ENCODE measurements around the gene ORAI3.
"Not testable (repeated sequence)": the region's sequence is repeated elsewhere in the genome, so short reads cannot be mapped to it uniquely, and the experiment has no call there.

The ORAI3 gene

DNA sequence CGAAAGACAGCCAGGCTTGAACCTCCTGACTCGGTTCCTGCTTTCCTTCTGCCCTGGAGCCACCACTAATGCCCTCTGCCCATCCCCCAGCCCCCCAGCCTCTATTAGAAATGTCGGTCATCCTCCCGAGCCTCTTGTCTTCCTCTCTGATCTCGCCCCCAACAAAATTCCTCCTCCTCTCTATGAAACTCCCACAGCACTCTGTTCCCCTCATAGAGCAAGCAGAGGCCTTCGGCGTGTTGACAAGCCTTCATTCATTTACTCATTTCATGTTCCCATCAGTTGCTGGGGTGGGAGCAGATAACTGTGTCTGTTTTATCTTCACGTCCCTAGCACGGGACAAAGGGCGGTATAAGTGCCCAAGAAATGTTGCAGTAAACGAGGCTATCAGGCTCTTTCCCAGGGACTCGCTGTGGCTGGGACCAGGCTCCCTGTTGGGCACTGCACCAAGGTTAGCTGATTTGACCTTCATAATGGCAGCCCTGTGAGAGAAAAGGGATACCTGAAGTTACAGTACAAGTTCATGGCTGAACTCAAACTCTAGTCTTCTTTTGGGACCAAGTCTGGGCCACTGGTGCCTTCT lies 17.7 kb upstream of the ORAI3 start:
- Histone ChIP-seq H3K4me3 (ENCODE audit: low read depth, low read length) (no peak overlapping the region), H4K91ac (ENCODE audit: low read depth, low read length) (no peak overlapping the region), H3K14ac (ENCODE audit: low read length) (no peak overlapping the region), H3K4me2 (ENCODE audit: low read length) (no peak overlapping the region), H3K9me3 (ENCODE audit: insufficient read depth, low read depth, low read length) (no peaks in the 10 kb centered on the region), H3K27me3 (ENCODE audit: insufficient read depth, low read length) (no peaks in the 10 kb centered on the region), H4K12ac (ENCODE audit: low read depth, low read length) (no peak overlapping the region), H2BK120ac (ENCODE audit: insufficient read depth, low read length, poor library complexity) (no peak overlapping the region), H2BK12ac (ENCODE audit: low read length) (no peak overlapping the region), H3K79me2 (ENCODE audit: control insufficient read depth, insufficient read depth, low read length, poor library complexity) (no peaks in the 10 kb centered on the region), H3K27ac (ENCODE audit: low read depth, low read length) (no peak overlapping the region), H4K8ac (ENCODE audit: low read depth, low read length) (no peak overlapping the region), H3K36me3 (ENCODE audit: control insufficient read depth in 1 of 2, insufficient read depth in 2 of 2, low read length in 2 of 2) (peaks cover 74 to 79% of the 10 kb centered on the region in 2 experiments), H3K79me1 (ENCODE audit: low read length) (no peaks in the 10 kb centered on the region), H2AFZ (ENCODE audit: insufficient read depth, low read length, poor library complexity) (no peak overlapping the region), H2AK5ac (ENCODE audit: low read length) (no peak overlapping the region), H3K4ac (ENCODE audit: low read depth, low read length) (no peak overlapping the region), H3K9ac (ENCODE audit: low read length) (no peak overlapping the region), H3K18ac (ENCODE audit: low read length) (no peak overlapping the region), H2BK5ac (ENCODE audit: low read depth, low read length, poor library complexity) (no peak overlapping the region), H3K23ac (ENCODE audit: low read length) (no peak overlapping the region), H3K4me1 (ENCODE audit: control insufficient read depth in 1 of 2, insufficient read depth in 2 of 2, low read length in 2 of 2) (no peaks in the 10 kb centered on the region)
- WGBS (ENCODE audit: extremely low coverage, insufficient coverage, insufficient read length) = no CpG with 5 or more reads among the region's 12 CpGs
- no peak for DNase-seq

DNA sequence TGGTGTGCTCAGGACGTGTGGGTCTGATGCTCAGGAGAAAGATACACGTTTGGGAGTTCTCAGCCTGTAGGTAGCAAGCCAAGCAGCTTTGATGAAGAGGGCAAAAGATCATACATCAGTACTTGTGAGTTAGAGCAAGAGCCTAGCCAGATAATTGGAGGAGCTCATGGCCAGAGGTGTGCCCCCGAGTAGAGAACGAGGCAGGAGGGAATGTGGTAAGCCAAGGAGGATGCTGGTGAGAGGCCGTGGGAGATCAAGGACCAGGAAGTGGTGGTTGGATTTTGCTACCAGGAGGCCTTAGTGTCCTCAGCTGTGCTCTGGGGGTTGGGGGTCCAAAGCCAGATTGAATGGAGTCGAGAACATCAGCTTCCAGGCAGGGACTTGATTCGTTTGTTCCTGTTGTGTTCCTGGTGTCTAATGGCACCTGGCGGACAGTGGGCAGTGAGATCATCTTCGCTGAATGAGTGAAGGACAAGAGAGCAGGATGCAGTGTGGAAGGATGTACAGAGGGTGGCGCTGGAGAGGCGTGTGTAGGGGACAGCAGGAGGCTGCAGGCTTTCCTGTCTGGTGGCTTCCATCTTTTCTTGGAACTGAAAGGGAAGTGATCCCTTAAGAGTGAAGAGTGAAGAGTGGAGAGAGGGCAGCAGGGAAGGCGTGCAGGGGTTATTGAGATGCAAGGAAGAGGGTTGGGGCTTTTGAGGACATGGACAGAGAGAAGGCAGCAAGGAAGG lies 13.9 kb upstream of the ORAI3 start:
- no peaks in the 10 kb centered on the region for H3K79me2 ChIP-seq (ENCODE audit: control insufficient read depth, insufficient read depth, low read length, poor library complexity)
- H3K14ac ChIP-seq (ENCODE audit: low read length) = no peak overlapping the region
- H3K36me3 ChIP-seq (ENCODE audit: control insufficient read depth in 1 of 2, insufficient read depth in 2 of 2, low read length in 2 of 2) = peaks cover 58 to 60% of the 10 kb centered on the region in 2 experiments
- no peak overlapping the region for H3K4ac ChIP-seq (ENCODE audit: low read depth, low read length)
- no peak overlapping the region for H2BK120ac ChIP-seq (ENCODE audit: insufficient read depth, low read length, poor library complexity)
- DNase-seq = peak; percentile 38 to 58
- H4K12ac ChIP-seq (ENCODE audit: low read depth, low read length) = no peak overlapping the region
- H3K9me3 ChIP-seq (ENCODE audit: insufficient read depth, low read depth, low read length) = no peaks in the 10 kb centered on the region
- no peak overlapping the region for H3K9ac ChIP-seq (ENCODE audit: low read length)
- H2AK5ac ChIP-seq (ENCODE audit: low read length) = no peak overlapping the region
- H4K91ac ChIP-seq (ENCODE audit: low read depth, low read length) = no peak overlapping the region
- no CpG with 5 or more reads among the region's 12 CpGs for WGBS (ENCODE audit: extremely low coverage, insufficient coverage, insufficient read length)
- H3K79me1 ChIP-seq (ENCODE audit: low read length) = no peaks in the 10 kb centered on the region
- no peak overlapping the region for H3K23ac ChIP-seq (ENCODE audit: low read length)
- no peak overlapping the region for H3K4me3 ChIP-seq (ENCODE audit: low read depth, low read length)
- H3K4me2 ChIP-seq (ENCODE audit: low read length) = no peak overlapping the region
- no peak overlapping the region for H3K18ac ChIP-seq (ENCODE audit: low read length)
- no peak overlapping the region for H2BK5ac ChIP-seq (ENCODE audit: low read depth, low read length, poor library complexity)
- H2BK12ac ChIP-seq (ENCODE audit: low read length) = no peak overlapping the region
- no peak overlapping the region for H2AFZ ChIP-seq (ENCODE audit: insufficient read depth, low read length, poor library complexity)
- H3K27ac ChIP-seq (ENCODE audit: low read depth, low read length) = no peak overlapping the region
- H3K27me3 ChIP-seq (ENCODE audit: insufficient read depth, low read length) = no peaks in the 10 kb centered on the region
- H3K4me1 ChIP-seq (ENCODE audit: control insufficient read depth in 1 of 2, insufficient read depth in 2 of 2, low read length in 2 of 2) = no peaks in the 10 kb centered on the region
- H4K8ac ChIP-seq (ENCODE audit: low read depth, low read length) = no peak overlapping the region

DNA sequence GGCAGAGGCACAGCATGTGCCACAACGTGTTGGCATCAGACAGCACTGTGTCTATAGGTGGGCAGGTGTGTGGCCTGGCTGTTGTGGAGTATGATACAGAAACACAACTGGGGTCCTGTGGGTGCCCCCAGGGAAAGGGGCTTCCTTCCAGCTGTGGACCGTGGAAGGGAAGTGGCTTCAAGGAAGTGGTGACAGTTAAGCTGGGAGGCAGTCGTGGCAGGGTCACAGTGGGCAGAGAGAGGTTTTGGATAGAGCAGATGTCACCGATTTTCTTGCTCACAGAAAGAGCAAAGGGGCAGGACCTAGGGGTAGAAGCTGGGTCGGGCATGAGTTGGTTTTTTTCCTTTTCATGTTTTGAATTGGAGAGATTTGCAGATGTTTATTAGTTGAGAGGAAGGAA lies 11.2 kb upstream of the ORAI3 start:
- H2BK12ac ChIP-seq (ENCODE audit: low read length) = no peak overlapping the region
- no peak overlapping the region for H3K14ac ChIP-seq (ENCODE audit: low read length)
- no peaks in the 10 kb centered on the region for H3K9me3 ChIP-seq (ENCODE audit: insufficient read depth, low read depth, low read length)
- H2AK5ac ChIP-seq (ENCODE audit: low read length) = no peak overlapping the region
- no peak overlapping the region for H2AFZ ChIP-seq (ENCODE audit: insufficient read depth, low read length, poor library complexity)
- no peak overlapping the region for H3K4ac ChIP-seq (ENCODE audit: low read depth, low read length)
- no peak overlapping the region for H3K4me3 ChIP-seq (ENCODE audit: low read depth, low read length)
- H3K27ac ChIP-seq (ENCODE audit: low read depth, low read length) = no peak overlapping the region
- no peak overlapping the region for H3K4me2 ChIP-seq (ENCODE audit: low read length)
- H4K8ac ChIP-seq (ENCODE audit: low read depth, low read length) = no peak overlapping the region
- H4K12ac ChIP-seq (ENCODE audit: low read depth, low read length) = no peak overlapping the region
- H3K4me1 ChIP-seq (ENCODE audit: control insufficient read depth in 1 of 2, insufficient read depth in 2 of 2, low read length in 2 of 2) = no peaks in the 10 kb centered on the region
- no peaks in the 10 kb centered on the region for H3K27me3 ChIP-seq (ENCODE audit: insufficient read depth, low read length)
- H3K9ac ChIP-seq (ENCODE audit: low read length) = no peak overlapping the region
- no peak overlapping the region for H3K23ac ChIP-seq (ENCODE audit: low read length)
- H3K36me3 ChIP-seq (ENCODE audit: control insufficient read depth in 1 of 2, insufficient read depth in 2 of 2, low read length in 2 of 2) = peaks cover 49 to 53% of the 10 kb centered on the region in 2 experiments
- no peak overlapping the region for H4K91ac ChIP-seq (ENCODE audit: low read depth, low read length)
- no peaks in the 10 kb centered on the region for H3K79me1 ChIP-seq (ENCODE audit: low read length)
- no peak for DNase-seq
- no CpG with 5 or more reads among the region's 5 CpGs for WGBS (ENCODE audit: extremely low coverage, insufficient coverage, insufficient read length)
- H2BK120ac ChIP-seq (ENCODE audit: insufficient read depth, low read length, poor library complexity) = no peak overlapping the region
- H2BK5ac ChIP-seq (ENCODE audit: low read depth, low read length, poor library complexity) = no peak overlapping the region
- H3K18ac ChIP-seq (ENCODE audit: low read length) = no peak overlapping the region
- H3K79me2 ChIP-seq (ENCODE audit: control insufficient read depth, insufficient read depth, low read length, poor library complexity) = no peaks in the 10 kb centered on the region

DNA sequence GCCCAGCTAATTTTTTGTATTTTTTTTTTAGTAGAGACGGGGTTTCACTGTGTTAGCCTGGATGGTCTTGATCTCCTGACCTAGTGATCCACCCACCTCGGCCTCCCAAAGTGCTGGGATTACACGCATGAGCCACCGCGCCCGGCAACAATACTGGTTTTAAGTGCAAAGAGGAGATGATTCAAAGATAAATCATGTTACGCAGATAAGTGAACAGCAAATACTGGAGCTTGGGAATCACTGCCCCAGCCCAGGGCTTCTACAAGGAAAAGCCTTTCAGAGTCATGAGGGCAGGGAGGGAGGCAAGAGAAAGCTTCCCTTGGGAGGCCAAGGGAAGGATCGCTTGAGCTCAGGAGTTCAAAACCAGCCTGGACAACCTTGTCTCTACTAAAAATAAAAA lies 9.3 kb upstream of the ORAI3 start:
- H3K27ac ChIP-seq (ENCODE audit: low read depth, low read length); H2BK12ac ChIP-seq (ENCODE audit: low read length); H4K91ac ChIP-seq (ENCODE audit: low read depth, low read length); H3K9ac ChIP-seq (ENCODE audit: low read length); H3K14ac ChIP-seq (ENCODE audit: low read length); H4K8ac ChIP-seq (ENCODE audit: low read depth, low read length); H2BK5ac ChIP-seq (ENCODE audit: low read depth, low read length, poor library complexity); H3K4me1 ChIP-seq (ENCODE audit: control insufficient read depth in 1 of 2, insufficient read depth in 2 of 2, low read length in 2 of 2); H3K23ac ChIP-seq (ENCODE audit: low read length); H3K79me2 ChIP-seq (ENCODE audit: control insufficient read depth, insufficient read depth, low read length, poor library complexity); H3K79me1 ChIP-seq (ENCODE audit: low read length); H3K27me3 ChIP-seq (ENCODE audit: insufficient read depth, low read length); H2BK120ac ChIP-seq (ENCODE audit: insufficient read depth, low read length, poor library complexity); H3K4me2 ChIP-seq (ENCODE audit: low read length); H3K4me3 ChIP-seq (ENCODE audit: low read depth, low read length); H4K12ac ChIP-seq (ENCODE audit: low read depth, low read length); H2AFZ ChIP-seq (ENCODE audit: insufficient read depth, low read length, poor library complexity); H3K9me3 ChIP-seq (ENCODE audit: insufficient read depth, low read depth, low read length); H3K4ac ChIP-seq (ENCODE audit: low read depth, low read length); H3K18ac ChIP-seq (ENCODE audit: low read length); H2AK5ac ChIP-seq (ENCODE audit: low read length): not testable (repeated sequence)
- H3K36me3 ChIP-seq (ENCODE audit: control insufficient read depth in 1 of 2, insufficient read depth in 2 of 2, low read length in 2 of 2) = peaks cover 51 to 52% of the 10 kb centered on the region in 2 experiments
- DNase-seq = peak in 1 of 2 donors; percentile 24
- no CpG with 5 or more reads among the region's 8 CpGs for WGBS (ENCODE audit: extremely low coverage, insufficient coverage, insufficient read length)

Measured in trophoblast cell (in vitro differentiated cells and primary cell).